OCI-LY1 (cell line): ENCODE results near the gene TUB.

Source experiments
- H2AFZ ChIP-seq: fragments of 200-600 bp; sonication (generic), shearing (Covaris generic); 2 replicates; pipeline ENCODE4 v1.6.0; 2014; ENCODE audit warnings: antibody characterized with exemption, mild to moderate bottlenecking, low read length
- H3F3A ChIP-seq: fragments of 200-600 bp; sonication (generic), shearing (Covaris generic); 2 replicates; pipeline ENCODE4 v1.6.0; 2014; ENCODE audit warnings: mild to moderate bottlenecking, antibody characterized with exemption, low read length, moderate library complexity; ENCODE audit not compliant: insufficient read depth
- H3K27ac ChIP-seq: fragments of 200-600 bp; sonication (generic); 2 replicates; pipeline ENCODE4 v1.5.1; 2014; ENCODE audit warnings: low read length, mixed run types, mild to moderate bottlenecking, low read depth; ENCODE audit not compliant: poor library complexity, severe bottlenecking
- H3K27me3 ChIP-seq: fragments of 200-600 bp; sonication (generic); 2 replicates; pipeline ENCODE4 v1.6.0; 2014; ENCODE audit warnings: antibody characterized with exemption, mild to moderate bottlenecking, low read length, moderate library complexity; ENCODE audit not compliant: insufficient read depth
- H3K36me3 ChIP-seq: fragments of 200-600 bp; sonication (generic); 2 replicates; pipeline ENCODE4 v1.6.1; 2014; ENCODE audit warnings: mild to moderate bottlenecking, antibody characterized with exemption, low read length, moderate library complexity, mixed read lengths; ENCODE audit not compliant: insufficient read depth
- H3K4me1 ChIP-seq: fragments of 200-600 bp; sonication (generic); 2 replicates; pipeline ENCODE4 v1.5.1; 2014; ENCODE audit warnings: mild to moderate bottlenecking, low read length, moderate library complexity; ENCODE audit not compliant: insufficient read depth, severe bottlenecking
- H3K4me2 ChIP-seq: fragments of 200-600 bp; sonication (generic), shearing (Covaris generic); 2 replicates; pipeline ENCODE4 v1.6.1; 2014; ENCODE audit warnings: low read length
- H3K4me3 ChIP-seq: fragments of 200-600 bp; sonication (generic); 2 replicates; pipeline ENCODE4 v1.5.1; 2014; ENCODE audit warnings: low read length, low read depth, mild to moderate bottlenecking, mixed read lengths; ENCODE audit not compliant: poor library complexity, severe bottlenecking
- H3K79me2 ChIP-seq: fragments of 200-600 bp; shearing (Covaris generic); 2 replicates; pipeline ENCODE4 v1.6.1; 2016; ENCODE audit warnings: mixed run types, low read length, mixed read lengths; ENCODE audit not compliant: insufficient read depth
- H3K9ac ChIP-seq: fragments of 200-600 bp; sonication (generic), shearing (Covaris generic); 2 replicates; pipeline ENCODE4 v1.6.1; 2014; ENCODE audit warnings: mild to moderate bottlenecking, low read length, mixed read lengths
- H3K9me2 ChIP-seq: fragments of 200-600 bp; sonication (generic), shearing (Covaris generic); 2 replicates; pipeline ENCODE4 v1.6.1; 2014; ENCODE audit warnings: low read depth, mild to moderate bottlenecking, low read length, mixed read lengths
- H3K9me3 ChIP-seq: fragments of 200-600 bp; shearing (Covaris generic); 2 replicates; pipeline ENCODE4 v1.6.1; 2014; ENCODE audit warnings: low read length, mixed read lengths
- H4K20me1 ChIP-seq: fragments of 200-600 bp; sonication (generic), shearing (Covaris generic); 2 replicates; pipeline ENCODE4 v1.6.0; 2016; ENCODE audit warnings: mild to moderate bottlenecking, low read length; ENCODE audit not compliant: insufficient read depth
- CTCF ChIP-seq: fragments of 200-600 bp; sonication (generic), shearing (Covaris generic); IDR thresholded peaks from 2 replicates; pipeline ENCODE4 v1.5.1; 2017; ENCODE audit warnings: mild to moderate bottlenecking, antibody characterized with exemption, low read length, moderate library complexity, mixed read lengths
- EZH2 ChIP-seq: fragments of 200-600 bp; sonication (generic), shearing (Covaris generic); IDR thresholded peaks from 2 replicates; pipeline ENCODE4 v1.8.0; 2017; ENCODE audit warnings: borderline replicate concordance, mixed run types, mild to moderate bottlenecking, antibody characterized with exemption, low read length, moderate library complexity, mixed read lengths

TUB gene

GRCh38 chr11:8041576-8041975 is 39.4 kb upstream of the TUB start:
- Histone ChIP-seq H3K27me3 (no peaks in the 10 kb centered on the region), H2AFZ (no peak overlapping the region), H3K4me1 (no peaks in the 10 kb centered on the region), H4K20me1 (no peaks in the 10 kb centered on the region), H3K79me2 (no peaks in the 10 kb centered on the region), H3F3A (no peaks in the 10 kb centered on the region), H3K9me2 (no peaks in the 10 kb centered on the region), H3K4me2 (no peak overlapping the region), H3K9ac (no peak overlapping the region), H3K36me3 (no peaks in the 10 kb centered on the region), H3K4me3 (no peak overlapping the region), H3K27ac (no peak overlapping the region), H3K9me3 (no peaks in the 10 kb centered on the region)
- no peak for TF ChIP-seq CTCF
- no peak for TF ChIP-seq EZH2

GRCh38 chr11:8043756-8044155 is 37.3 kb upstream of the TUB start:
- Histone ChIP-seq H4K20me1 (no peaks in the 10 kb centered on the region), H3K27me3 (no peaks in the 10 kb centered on the region), H3K79me2 (no peaks in the 10 kb centered on the region), H3K9ac (no peak overlapping the region), H3K27ac (no peak overlapping the region), H3K4me1 (no peaks in the 10 kb centered on the region), H3K36me3 (no peaks in the 10 kb centered on the region), H3K9me3 (no peaks in the 10 kb centered on the region), H3F3A (no peaks in the 10 kb centered on the region), H3K4me2 (no peak overlapping the region), H2AFZ (no peak overlapping the region), H3K9me2 (no peaks in the 10 kb centered on the region), H3K4me3 (no peak overlapping the region)
- TF ChIP-seq CTCF (no peak), EZH2 (no peak)

- H3K9ac ChIP-seq, result no peak overlapping the region
- H2AFZ ChIP-seq, result no peak overlapping the region
- H3K4me1 ChIP-seq, result no peaks in the 10 kb centered on the region
- H3K79me2 ChIP-seq, result no peaks in the 10 kb centered on the region
- no peak overlapping the region for H3K27ac ChIP-seq
- H3K27me3 ChIP-seq, result no peaks in the 10 kb centered on the region
- H3K4me3 ChIP-seq, result no peak overlapping the region
- TF ChIP-seq EZH2 (no peak), CTCF (no peak)
- H3K9me3 ChIP-seq, result no peaks in the 10 kb centered on the region
- H4K20me1 ChIP-seq, result no peaks in the 10 kb centered on the region
- no peaks in the 10 kb centered on the region for H3K36me3 ChIP-seq
- no peaks in the 10 kb centered on the region for H3K9me2 ChIP-seq
- no peak overlapping the region for H3K4me2 ChIP-seq
- no peaks in the 10 kb centered on the region for H3F3A ChIP-seq
Observed at GRCh38 chr11:8045839-8046238, 35.2 kb upstream of the TUB start.
